H7 (cell line): ENCODE data around the gene ACO2. TPM values are rescaled to one million over a fixed set of nuclear protein-coding genes. Genes with fewer than 3 reads are reported as not detected.
"Not testable (repeated sequence)": the region's sequence is repeated elsewhere in the genome, so short reads cannot be mapped to it uniquely, and the experiment has no call there.

Source experiments
- DNase-seq: peaks from one replicate; pipeline ENCODE4 v3.0.0; 2012
- H3K27me3 ChIP-seq: 2 replicates; pipeline ENCODE4 v1.6.0; 2011; ENCODE audit warnings: mild to moderate bottlenecking, low read length; ENCODE audit not compliant: control insufficient read depth, insufficient read depth
- H3K36me3 ChIP-seq: replicated peaks from 2 replicates; pipeline ENCODE4 v1.5.1; 2011; ENCODE audit warnings: low read length; ENCODE audit not compliant: control insufficient read depth, insufficient read depth
- H3K4me3 ChIP-seq: 2 replicates; pipeline ENCODE4 v1.5.1; 2011; ENCODE audit warnings: low read depth, mild to moderate bottlenecking, control low read depth, low read length, moderate library complexity; ENCODE audit not compliant: insufficient read depth
- total RNA-seq: library from RNA; depleted of rRNA; stranded (reverse); fragments of >200 nt; shearing (Covaris generic); gene quantifications from 2 replicates; pipeline ENCODE4 v1.2.3, GENCODE V29; 2014

Gene ACO2
- total RNA-seq, 1 experiment from 2014 or later = 103 TPM

- no peaks in the 10 kb centered on the region for H3K36me3 ChIP-seq
- H3K4me3 ChIP-seq = no peak overlapping the region
- no peak for DNase-seq
- H3K27me3 ChIP-seq = no peaks in the 10 kb centered on the region
Observed at GRCh38 chr22:41550952-41551491, 82.1 kb downstream of the ACO2 start.

- DNase-seq = no peak
- no peaks in the 10 kb centered on the region for H3K36me3 ChIP-seq
- no peaks in the 10 kb centered on the region for H3K27me3 ChIP-seq
- H3K4me3 ChIP-seq = no peak overlapping the region
Observed at GRCh38 chr22:41551877-41552582, 83.1 kb downstream of the ACO2 start.

- no peak overlapping the region for H3K4me3 ChIP-seq
- no peaks in the 10 kb centered on the region for H3K27me3 ChIP-seq
- DNase-seq = no peak
- H3K36me3 ChIP-seq = no peaks in the 10 kb centered on the region
Observed at GRCh38 chr22:41555325-41555982, 86.5 kb downstream of the ACO2 start.

GRCh38 chr22:41556561-41556960 is 87.6 kb downstream of the ACO2 start:
- no peak for DNase-seq
- Histone ChIP-seq H3K36me3 (no peaks in the 10 kb centered on the region), H3K4me3 (no peak overlapping the region), H3K27me3 (no peaks in the 10 kb centered on the region)

GRCh38 chr22:41557401-41558240 is 88.7 kb downstream of the ACO2 start:
- peak; percentile 84 for DNase-seq
- no peaks in the 10 kb centered on the region for H3K27me3 ChIP-seq
- no peak overlapping the region for H3K4me3 ChIP-seq
- H3K36me3 ChIP-seq = no peaks in the 10 kb centered on the region

GRCh38 chr22:41558241-41558630 is 89.3 kb downstream of the ACO2 start:
- DNase-seq, H3K36me3 ChIP-seq, H3K27me3 ChIP-seq, H3K4me3 ChIP-seq: not testable (repeated sequence)

GRCh38 chr22:41560095-41560471 is 91.2 kb downstream of the ACO2 start:
- Histone ChIP-seq H3K27me3 (no peaks in the 10 kb centered on the region), H3K36me3 (no peaks in the 10 kb centered on the region), H3K4me3 (no peak overlapping the region; the same call in 1 of the 2 replicates)
- no peak for DNase-seq

GRCh38 chr22:41561335-41561734 is 92.4 kb downstream of the ACO2 start:
- H3K27me3 ChIP-seq = no peaks in the 10 kb centered on the region
- peak overlapping the region; percentile 28 for H3K4me3 ChIP-seq
- no peaks in the 10 kb centered on the region for H3K36me3 ChIP-seq
- DNase-seq = peak; percentile 79

GRCh38 chr22:41561788-41562187 is 92.9 kb downstream of the ACO2 start:
- no peak overlapping the region for H3K4me3 ChIP-seq
- DNase-seq = peak; percentile 63

GRCh38 chr22:41562461-41562860 is 93.5 kb downstream of the ACO2 start:
- H3K4me3 ChIP-seq = no peak overlapping the region
- DNase-seq = no peak
- no peaks in the 10 kb centered on the region for H3K27me3 ChIP-seq
- no peaks in the 10 kb centered on the region for H3K36me3 ChIP-seq

More at GRCh38 chr22:41561788-41562187, 92.9 kb downstream of the ACO2 start:
- no peaks in the 10 kb centered on the region for H3K36me3 ChIP-seq
- H3K27me3 ChIP-seq = no peaks in the 10 kb centered on the region

GRCh38 chr22:41563051-41563711 is 94.3 kb downstream of the ACO2 start:
- no peak overlapping the region for H3K4me3 ChIP-seq
- DNase-seq = peak; percentile 64
- H3K36me3 ChIP-seq = no peaks in the 10 kb centered on the region
- no peaks in the 10 kb centered on the region for H3K27me3 ChIP-seq

GRCh38 chr22:41564563-41564962 is 95.6 kb downstream of the ACO2 start:
- DNase-seq = no peak
- Histone ChIP-seq H3K4me3 (no peak overlapping the region), H3K27me3 (no peaks in the 10 kb centered on the region), H3K36me3 (no peaks in the 10 kb centered on the region)

- peak; percentile 61 for DNase-seq
- Histone ChIP-seq H3K36me3 (no peaks in the 10 kb centered on the region), H3K27me3 (no peaks in the 10 kb centered on the region), H3K4me3 (no peak overlapping the region)
Observed at GRCh38 chr22:41565403-41566054, 96.6 kb downstream of the ACO2 start.

- Histone ChIP-seq H3K4me3 (no peak overlapping the region), H3K27me3 (no peaks in the 10 kb centered on the region), H3K36me3 (no peaks in the 10 kb centered on the region)
- DNase-seq = no peak
Observed at GRCh38 chr22:41567512-41567768, 98.5 kb downstream of the ACO2 start.
